GM12865 (cell line): ENCODE results near the gene ADAMTS17.

Source experiments
- DNase-seq: peaks from one replicate; pipeline ENCODE4 v3.0.0; 2010; ENCODE audit warnings: low read depth
- H3K4me3 ChIP-seq: 2 replicates; pipeline ENCODE4 v1.5.1; 2011; ENCODE audit warnings: mild to moderate bottlenecking, low read depth, low read length, control low read depth
- CTCF ChIP-seq: IDR thresholded peaks from 2 replicates; pipeline ENCODE4 v1.5.1; 2011; ENCODE audit warnings: low read length, control low read depth, low read depth, inconsistent platforms; ENCODE audit not compliant: insufficient read depth; ENCODE audit errors: missing control alignments

Gene ADAMTS17

GRCh38 chr15:100033140-100033857 lies 308.5 kb downstream of the ADAMTS17 start:
- TF ChIP-seq CTCF, result no peak
- no peak for DNase-seq
- H3K4me3 ChIP-seq, result no peak overlapping the region

DNA sequence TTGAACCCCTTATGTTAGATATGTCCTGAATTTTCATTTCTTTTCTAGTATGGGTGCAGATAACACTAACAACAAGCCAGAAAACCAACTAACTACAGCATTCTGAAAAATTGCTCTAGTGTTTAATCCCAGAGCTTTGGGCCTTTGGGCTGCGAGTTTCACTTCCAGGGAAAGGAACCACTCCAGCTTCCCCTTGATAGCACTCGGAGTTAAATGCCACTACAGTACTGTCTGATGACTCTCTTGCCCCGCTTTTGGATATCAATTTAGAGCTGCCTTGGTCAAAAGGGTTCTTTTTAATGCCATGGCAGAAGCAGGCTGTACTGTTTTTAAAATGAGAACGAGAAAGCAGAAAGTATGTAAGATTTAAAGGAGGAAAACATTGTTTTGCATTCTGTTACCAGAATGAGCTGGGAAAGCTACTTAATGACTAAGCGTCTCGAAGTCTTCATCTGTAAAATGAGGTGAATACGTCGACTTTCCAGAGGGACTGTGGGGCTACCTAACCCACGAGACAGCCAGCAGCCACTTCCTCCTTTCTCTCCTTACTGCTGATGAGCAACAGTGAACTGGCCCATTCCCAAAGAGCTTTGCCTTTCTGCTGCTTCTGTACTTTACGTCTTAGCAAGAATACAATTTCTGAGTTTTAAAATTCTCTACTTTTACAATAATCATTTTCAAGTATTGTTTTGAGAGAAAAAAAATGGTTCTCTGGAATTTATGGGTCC lies 309.3 kb downstream of the ADAMTS17 start:
- no peak for DNase-seq
- TF ChIP-seq CTCF, result no peak
- no peak overlapping the region for H3K4me3 ChIP-seq

- no peak overlapping the region for H3K4me3 ChIP-seq
- TF ChIP-seq CTCF, result no peak
- no peak for DNase-seq
These were observed 310.0 kb downstream of the ADAMTS17 start for GRCh38 chr15:100031665-100032357.

GRCh38 chr15:100030586-100031229 lies 311.1 kb downstream of the ADAMTS17 start:
- H3K4me3 ChIP-seq, result no peak overlapping the region
- DNase-seq, result no peak
- no peak for TF ChIP-seq CTCF

DNA sequence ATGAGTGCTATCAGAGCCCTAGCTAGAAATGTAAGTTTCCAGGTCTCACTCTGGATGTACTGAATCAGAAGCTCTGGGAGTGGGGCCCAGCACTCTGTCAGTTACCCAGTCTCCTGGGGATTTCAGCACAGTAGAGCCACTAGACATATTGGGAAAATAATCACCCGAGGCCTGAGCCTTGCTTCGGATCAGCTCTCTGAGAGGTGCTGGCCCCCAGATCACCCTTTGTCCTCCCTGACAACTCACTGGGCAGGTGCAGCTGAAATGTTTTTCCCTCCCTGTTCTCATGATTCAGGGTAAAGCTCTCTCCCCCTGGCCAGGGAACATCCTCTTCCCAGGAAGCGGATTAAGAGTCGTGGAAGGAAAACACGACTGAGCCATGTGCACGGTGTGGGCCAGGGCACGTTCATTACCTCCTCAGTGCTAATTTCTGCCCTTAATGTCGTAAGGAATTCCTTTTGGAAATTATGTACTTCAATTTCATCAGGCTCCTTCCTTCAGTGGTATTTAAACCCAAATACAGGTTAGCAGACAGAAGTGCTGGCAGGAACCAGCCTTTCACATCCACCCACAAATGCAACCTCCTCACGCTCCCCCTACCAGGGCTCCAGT lies 311.8 kb downstream of the ADAMTS17 start:
- DNase-seq, result no peak
- no peak for TF ChIP-seq CTCF
- no peak overlapping the region for H3K4me3 ChIP-seq

GRCh38 chr15:100029045-100029444 lies 312.7 kb downstream of the ADAMTS17 start:
- no peak for TF ChIP-seq CTCF
- no peak overlapping the region for H3K4me3 ChIP-seq
- no peak for DNase-seq
